Inferior parietal cortex (tissue), 1 donor: ENCODE results near the gene TXN.
"Not testable (repeated sequence)": the region's sequence is repeated elsewhere in the genome, so short reads cannot be mapped to it uniquely, and the experiment has no call there.

ENCODE experiments used
- DNase-seq: peaks from one replicate; pipeline ENCODE4 v3.0.0-alpha.2; 2016; ENCODE audit errors: extremely low spot score

The TXN gene

DNA sequence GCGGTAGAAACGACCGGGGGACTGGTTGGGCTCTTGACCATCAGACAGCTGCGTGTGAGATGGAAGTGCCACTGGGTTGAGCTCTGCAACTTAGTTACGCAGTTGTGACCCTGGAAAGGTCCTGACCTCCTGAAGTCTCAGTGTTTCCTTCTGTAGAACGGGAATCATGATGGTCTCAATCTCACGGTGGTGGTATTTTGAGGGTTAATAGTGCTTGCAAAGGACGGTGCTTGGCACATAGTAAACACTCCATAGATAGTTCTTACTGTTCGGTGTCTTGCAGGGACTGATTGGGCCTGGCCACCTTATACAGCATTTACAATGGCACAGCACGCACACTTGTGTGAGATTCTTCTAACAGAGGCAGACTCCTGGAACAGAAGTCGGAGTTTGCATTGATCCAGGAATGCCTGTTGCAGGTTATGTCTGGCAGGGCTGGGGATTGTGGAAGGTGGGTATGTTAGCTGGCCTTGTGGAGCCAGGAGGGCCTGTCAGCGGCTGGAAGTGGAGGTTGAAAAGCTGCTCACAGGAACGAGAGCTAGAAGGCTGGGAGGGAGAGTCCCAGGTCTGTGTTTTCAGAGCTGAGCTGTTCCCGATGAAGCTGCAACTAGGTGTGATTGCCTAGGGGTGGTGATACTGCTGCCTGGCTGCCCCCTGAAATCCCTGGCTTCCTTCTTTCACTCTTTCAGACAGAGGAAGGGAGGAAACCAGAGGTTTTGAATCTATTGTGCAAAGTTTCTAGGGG lies 962 bp upstream of the TXN start:
- peak; percentile 47 for DNase-seq

DNA sequence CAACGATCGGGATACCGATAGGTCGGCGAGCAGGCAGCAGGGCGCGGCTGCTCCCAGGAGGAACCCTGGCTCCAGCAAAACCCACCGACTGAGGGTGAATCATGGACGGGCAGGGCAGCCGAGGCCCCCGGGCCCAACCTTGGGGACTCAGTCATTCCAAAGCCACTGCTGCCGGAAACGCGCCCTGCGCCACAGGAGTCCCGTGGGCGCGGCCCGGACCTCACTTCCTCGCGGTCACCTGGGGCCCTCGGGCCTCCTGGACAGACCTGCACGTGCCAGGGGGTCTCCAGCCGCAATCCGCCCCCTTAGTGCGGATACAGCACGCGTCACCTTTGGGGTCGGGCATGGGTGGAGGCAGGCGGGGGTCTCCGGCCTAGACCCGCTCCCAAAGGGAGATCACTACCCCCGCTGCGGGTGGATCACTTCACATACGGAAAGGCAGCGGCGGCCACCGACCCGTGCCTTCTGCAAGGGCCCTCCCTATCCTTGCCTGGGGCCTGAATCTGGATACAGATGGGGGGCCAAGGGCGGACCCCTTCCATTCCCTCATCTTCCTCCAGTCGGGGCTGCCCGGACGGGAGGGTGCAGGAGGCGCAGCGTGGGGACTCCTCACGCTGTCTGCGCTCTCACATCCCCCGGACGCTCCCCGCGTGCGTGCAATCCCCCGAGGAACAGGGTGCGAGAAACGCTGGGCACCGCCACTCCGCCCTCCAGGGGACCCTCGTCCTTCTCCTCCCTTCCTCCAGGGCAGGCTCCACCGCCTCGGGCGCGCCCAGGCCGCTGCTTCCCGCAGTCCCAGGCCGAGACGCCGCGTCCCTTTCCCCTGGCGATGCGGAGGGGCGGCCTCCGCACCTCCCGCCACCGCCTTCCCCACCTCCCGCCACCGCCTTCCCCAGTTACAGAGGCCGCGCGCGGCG lies 586 bp downstream of the TXN start:
- peak; percentile 32 for DNase-seq

DNA sequence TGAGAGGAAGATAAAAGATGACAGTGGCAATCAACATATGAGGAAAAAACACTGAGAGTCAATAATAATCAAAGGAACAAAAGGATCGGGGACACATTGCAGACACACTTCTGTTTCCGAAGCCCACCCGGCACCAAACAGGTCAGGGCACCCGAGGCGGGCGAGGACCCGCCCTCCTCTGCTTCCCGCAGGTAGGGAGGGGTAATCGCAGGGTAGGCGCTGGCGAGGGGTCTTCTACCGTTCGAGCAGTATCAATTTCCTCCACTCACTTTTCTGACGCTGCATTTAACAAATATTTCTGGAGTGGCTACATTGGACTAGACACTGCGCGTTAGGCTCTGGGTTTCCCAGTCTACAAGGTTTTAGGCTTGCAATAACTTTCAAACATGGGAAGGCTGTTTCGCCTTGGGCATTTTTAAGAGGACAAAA lies 1.3 kb downstream of the TXN start:
- no peak for DNase-seq

DNA sequence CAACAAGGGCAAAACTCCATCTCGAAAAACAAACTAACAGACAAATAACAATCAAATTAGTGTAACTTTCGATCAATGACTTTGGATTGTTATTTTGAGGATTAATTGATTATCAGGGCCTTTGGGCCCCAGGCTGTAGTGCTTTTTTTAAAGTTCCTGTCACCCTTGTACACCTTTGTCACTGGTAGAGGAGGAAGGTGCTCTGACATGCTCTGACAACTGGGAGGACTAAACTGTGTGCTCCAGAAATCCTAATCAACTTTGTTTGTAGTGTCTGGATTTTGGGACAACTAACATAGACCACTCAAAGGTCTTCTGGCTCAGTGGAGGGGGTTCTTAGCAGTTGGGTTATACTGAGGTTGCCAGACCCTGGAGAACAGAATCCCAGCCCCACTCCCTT lies 1.8 kb downstream of the TXN start:
- no peak for DNase-seq

DNA sequence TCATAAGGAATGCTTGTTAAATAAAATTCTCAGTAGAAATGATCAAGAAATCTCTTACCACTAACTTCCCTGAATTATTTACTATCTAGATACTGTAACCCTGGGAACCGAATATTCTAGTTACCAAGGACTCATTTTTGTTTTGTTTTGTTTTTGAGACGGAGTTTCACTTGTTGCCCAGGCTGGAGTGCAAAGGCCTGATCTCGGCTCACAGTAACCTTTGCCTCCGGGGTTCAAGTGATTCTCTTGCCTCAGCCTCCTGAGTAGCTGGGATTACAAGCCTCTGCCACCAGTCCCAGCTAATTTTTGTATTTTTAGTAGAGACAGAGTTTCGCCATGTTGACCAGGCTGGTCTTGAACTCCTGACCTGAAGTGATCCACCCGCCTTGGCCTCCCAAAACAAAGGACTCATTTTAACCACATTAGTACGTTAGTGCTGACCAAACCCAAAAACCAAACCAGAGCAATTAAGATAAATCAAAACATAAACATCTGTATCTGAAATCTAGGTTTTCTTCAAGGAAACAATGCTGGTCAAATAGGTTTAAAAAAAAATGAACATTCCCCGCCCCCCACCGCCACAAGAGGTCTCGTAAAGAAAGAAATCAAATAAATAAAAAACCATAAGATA lies 3.7 kb downstream of the TXN start:
- no peak for DNase-seq

DNA sequence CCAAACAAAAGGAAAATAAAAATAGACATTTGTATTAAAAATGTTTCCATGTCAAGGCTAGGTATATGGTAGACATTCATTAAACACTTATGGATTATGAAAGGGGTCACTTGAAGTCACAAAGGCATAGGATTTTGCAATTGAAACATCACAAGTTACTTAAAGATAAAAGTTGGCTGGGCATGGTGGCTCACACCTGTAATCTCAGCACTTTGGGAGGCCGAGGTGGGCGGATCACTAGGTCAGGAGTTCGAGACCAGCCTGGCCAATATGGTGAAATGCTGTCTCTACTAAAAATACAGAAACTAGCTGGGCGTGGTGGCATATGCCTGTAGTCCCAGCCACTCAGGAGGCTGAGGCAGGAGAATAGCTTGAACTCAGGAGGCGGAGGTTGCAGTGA lies 4.5 kb downstream of the TXN start:
- DNase-seq, result not testable (repeated sequence)

DNA sequence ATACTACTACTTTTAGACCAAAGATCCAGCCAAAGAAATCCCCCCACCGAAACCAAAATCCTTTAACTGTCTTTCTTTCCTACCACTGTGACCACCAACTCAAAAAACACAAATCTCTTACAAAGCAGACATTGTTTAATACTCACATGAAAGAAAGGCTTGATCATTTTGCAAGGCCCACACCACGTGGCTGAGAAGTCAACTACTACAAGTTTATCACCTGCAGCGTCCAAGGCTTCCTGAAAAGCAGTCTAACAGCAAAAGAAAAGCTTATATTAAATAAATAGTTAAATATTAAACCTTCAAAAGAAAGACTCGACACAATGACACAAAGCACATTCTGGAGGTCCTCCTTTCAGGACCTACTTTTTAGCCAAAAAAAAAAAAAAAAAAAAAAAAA lies 5.1 kb downstream of the TXN start:
- DNase-seq, result no peak

DNA sequence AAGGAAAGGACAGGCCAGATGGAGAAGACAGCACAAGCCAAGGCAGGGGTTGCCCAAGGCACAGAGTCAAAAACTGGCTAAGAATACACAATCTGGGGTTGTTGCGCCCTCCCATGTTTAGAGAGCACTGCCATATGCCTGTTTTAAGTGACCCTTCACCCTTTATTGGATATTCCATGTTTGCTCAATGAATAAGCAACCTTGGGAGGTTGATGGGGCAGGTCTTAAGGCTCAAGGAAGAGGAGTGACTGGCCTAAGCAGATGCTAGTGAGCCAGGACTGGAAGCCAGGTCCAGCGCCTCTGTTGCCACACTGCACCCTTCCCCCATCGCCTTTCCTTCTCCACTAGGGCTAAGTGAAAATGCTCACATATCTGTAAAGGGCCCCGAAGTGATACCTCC lies 6.7 kb downstream of the TXN start:
- DNase-seq, result no peak

DNA sequence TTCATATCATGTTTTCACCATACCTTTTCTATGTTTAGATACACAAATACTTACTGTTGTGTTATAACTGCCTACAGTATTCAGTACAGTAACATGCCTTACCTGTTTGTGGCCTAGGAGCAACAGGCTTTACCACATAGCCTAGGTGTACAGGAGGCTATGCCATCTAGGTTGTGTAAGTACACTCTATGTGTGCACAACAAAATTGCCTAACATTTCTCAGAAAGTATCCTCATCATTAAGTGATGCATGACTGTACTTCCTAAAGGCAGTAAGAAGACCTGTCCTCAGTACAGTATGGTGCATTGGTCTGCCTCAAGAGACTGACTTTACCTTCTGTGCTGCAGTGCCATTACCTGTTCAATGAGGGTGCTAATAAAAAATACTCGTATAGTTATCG lies 7.9 kb downstream of the TXN start:
- no peak for DNase-seq

DNA sequence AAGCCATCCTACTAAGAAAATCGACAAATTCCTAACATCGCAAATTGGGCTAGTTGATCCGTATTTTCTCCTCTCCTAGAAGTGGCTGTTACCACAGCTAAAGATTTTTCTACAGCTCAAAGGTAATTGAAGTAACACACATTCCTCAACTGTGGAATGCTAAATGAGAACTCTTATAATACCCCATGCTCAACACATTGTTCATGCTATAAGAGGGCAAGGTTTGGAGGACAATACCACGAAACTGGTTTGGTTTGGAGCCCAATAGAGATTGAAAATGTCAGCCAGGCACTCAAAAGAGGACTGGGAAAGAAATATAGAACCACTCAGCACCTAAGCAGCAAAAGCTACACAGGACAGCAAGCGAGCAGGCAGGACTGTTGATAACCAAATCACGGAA lies 10.1 kb downstream of the TXN start:
- no peak for DNase-seq

DNA sequence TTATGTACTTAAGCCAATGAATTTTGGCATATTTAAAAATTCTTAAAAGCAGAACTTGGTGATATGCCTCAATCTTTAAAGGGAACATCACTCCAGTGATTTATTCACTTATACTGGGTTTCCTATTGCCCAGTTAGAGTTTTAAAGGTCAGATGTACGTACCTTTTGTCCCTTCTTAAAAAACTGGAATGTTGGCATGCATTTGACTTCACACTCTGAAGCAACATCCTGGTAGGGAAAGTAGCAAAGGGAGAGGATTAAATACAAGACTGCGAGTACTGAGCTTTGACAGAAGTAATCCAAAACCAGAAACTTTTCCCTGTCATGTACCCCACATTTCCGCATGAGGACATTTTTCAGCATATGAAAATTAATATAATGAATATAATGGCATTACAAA lies 11.7 kb downstream of the TXN start:
- no peak for DNase-seq

DNA sequence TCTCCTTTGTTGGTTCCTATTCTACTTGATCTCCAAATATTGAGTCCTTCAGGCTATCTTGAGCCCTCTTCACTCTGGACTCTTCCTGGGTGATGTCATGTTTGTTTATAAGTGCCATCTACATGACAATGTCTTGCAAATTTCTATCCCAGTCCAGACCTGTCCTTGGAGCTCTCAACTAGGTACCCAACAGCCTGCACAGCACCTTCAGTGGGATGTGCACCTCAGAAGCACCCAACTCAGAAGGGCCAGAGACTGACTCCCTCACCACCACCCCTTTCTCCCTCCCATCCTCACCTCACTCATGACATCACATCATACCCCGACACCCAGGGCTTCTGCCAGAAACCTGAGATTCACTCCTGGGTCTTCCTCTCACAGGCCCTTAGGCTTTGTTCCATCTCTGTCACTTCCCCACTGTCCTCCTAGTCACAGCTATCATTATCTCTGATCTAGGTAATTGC lies 14.4 kb downstream of the TXN start:
- no peak for DNase-seq

DNA sequence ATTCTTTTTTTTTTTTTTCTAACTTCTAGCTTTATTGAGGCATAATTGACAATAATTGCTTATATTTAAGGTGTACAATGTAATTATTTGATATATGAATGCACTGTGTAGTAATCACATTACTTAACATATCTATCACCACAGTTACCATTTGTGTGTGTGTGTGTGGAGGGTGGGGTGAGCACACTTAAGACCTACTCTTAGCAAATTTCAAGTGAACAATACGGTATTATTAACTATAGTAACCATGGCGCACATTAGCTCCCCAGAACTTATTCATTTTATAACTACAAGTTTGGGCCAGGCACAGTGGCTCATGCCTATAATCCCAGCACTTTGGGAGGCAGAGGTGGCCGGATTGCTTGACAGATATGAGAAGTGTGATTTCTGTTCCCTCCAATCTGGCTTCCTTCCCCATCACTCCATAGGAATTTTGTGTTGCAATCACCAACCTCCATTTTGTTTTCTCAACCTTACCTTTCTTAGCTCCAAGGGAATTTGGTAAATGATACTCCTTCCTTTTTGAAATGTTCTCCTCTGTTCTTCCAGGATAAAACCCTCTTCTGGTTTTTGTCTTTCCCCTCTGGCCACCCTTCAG lies 14.9 kb downstream of the TXN start:
- DNase-seq, result no peak

DNA sequence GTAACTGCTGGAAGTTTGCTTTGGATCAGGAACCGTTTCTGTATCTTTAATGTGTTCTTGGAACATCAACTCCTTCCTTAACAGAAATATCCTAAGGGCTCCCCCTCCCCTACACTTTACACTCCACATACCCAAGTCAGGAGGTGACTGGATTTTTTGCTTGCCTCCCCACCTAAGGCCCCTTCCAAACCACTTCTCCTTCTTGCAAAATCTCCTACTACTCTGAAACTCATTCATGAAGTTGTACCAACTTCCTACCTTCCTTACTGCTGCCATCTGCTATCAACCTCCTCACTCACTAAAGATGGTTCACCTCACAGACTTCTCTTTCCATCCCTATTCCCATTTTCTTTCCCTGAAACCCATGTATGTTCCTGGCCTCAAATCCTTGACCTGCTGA lies 16.1 kb downstream of the TXN start:
- DNase-seq, result no peak

DNA sequence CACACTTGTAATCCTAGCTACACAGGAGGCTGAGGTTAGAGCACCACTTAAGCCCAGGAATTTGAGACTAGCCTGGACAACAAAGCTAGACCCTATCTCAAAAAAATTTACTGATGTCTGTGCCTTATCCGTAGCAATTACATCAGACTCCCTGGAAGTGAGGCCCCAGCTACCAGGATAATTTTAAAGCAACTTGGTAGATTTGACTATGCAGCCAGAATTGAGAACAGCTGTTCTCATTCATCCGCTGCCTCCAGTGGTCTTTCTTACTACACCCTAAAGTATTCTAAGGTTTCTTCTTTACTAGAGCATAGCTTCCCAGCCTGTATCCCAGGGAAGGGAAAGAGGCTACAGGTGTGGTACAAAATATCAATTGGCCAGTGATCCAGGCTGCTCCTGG lies 28.0 kb downstream of the TXN start:
- DNase-seq, result no peak

DNA sequence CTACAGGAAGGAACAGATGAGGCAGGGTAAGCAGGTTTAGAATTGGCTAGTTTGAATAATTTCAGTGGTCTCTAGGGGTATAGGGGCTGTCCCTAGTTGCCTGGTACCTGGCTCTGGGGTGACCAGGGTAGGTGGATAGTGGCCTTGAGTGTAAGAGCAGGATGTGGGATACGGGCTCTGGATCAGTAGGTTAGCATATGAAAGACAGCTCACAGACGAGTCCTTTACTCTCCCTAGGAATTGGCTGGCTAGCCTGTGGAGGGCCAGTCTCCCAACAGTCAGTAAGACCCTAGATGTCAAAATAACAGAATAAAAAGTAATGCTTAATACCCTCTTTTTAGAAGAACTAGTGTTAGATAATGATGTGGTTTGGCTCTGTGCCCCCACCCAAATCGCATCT lies 31.7 kb downstream of the TXN start:
- DNase-seq, result no peak

DNA sequence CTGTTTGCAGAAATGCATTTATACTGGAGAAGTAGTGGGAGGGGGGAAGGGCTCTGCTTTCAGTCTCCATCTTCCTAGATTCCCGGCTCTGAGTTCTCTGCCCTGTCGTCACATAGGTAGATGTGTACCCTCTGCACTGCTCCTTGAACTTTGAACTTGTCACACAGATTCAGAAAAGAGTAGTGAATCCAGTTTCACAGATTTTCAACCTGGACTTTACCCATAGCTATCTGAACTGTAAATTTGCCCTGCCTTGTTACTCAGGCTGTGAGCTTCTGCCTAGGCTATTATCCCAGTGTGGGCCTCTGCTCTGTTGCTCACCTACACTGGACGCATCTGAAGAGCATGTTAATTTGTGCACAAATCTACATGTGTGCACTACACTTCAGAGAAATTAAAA lies 35.5 kb downstream of the TXN start:
- no peak for DNase-seq

DNA sequence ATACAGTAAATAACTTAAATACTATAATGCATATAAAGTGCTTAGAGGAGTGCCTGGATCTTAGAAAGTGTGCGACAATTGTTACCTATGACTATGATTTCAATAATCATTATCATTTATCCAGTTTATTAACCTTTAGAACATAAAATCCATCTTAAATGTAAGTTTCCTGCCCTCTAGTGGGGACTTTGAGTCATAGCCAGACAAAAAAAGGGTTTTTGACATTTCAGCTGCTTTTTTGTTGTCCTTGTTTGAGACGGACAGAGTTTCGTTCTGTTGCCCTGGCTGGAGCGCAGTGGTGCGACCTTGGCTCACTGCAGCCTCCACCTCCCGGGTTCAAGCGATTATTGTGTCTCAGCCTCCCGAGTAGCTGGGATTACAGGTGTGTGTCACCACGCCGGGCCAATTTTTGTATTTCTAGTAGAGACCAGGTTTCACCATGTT lies 38.6 kb downstream of the TXN start:
- peak; percentile 69 for DNase-seq

DNA sequence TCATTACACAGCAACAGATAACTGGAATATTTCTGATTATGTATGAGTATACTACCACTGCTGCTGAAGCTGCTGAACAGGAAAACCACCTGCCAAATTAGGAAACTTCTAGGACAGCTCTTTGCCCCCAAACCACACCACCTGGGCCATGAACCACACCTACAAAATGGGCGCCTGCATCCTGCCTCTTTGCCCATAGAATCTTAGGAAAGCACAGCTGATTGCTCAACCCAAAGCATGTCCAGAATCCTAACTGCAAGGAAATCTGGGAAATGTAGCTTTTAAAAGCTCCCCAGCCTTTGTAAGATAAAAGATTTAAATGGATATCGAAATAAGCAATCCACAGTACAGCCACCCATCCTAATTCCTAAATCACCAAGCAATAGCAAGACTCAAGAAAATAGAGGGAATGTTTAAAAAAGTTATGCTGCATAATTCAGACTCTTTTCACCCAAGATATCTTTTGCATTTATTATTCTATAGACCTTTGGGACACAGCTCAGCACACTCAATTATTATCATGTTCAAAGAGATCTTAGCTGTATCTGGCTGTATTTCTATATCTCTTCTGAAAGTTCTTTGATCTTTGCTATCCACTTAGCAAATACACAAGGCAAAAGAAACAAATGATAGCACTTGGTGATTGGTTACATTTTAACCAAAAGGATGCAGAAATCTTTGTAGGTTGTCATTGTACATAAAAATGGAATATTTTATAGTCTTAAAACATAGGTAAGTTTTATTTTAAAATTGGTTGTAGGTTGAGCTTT lies 41.5 kb downstream of the TXN start:
- no peak for DNase-seq

DNA sequence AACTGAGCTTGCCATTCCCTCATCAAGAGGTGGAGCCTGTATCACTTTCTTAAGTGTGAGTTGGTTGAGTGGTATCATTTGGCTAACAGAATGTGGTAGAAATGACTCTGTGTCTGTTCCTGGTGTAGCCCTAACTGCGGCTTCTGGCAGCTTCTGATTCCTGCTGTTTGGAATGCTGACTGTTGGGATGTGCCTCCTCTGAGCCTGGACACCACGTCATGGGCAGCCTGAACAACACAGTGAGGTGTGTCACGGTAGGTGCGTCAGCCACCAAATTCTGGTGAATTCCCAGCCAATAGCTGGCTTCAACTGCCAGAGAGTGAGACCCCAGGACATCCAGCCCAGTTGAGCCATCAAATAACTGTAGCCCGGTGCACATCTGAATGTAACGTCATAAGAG lies 42.2 kb downstream of the TXN start:
- DNase-seq, result no peak

DNA sequence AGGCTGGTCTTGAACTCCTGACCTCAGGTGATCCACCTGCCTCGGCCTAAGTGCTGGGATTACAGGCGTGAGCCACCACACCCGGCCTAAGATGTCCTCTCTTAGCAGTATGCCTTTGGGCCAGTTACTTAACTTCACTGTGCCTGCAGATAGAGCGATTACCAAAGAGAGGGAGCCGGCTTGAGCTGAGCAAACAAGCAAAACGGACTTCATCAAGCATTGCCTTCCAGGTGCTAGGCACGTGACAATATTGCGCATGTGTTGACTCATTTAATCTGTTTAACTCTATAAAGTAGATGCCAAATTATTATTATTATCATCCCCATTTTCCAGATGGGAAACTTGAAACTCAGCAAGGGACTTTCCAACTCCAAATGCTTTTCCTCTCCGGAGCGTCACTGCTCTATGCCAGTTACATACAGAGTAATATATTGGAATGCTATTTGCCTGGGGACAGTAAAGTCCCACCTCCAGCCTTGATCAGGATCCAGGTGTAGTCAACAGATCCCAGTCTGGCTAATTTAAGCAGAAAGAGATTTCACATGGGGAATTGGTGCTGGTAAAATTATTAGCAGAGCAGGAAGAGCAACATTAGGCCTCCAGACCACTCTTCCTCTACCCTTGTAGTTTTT lies 42.8 kb downstream of the TXN start:
- DNase-seq, result no peak
